ES-I3 (cell line): Measurements from ENCODE around the gene LRRC4B.
A peak's percentile ranks its signal among the peaks of the same experiment; 100 is the strongest.
"Not testable (repeated sequence)": the region's sequence is repeated elsewhere in the genome, so short reads cannot be mapped to it uniquely, and the experiment has no call there.

Experiments used
- H3K36me3 ChIP-seq: 2 replicates; pipeline ENCODE4 v1.6.1; 2013; ENCODE audit warnings: mild to moderate bottlenecking, low read length, control low read depth, moderate library complexity; ENCODE audit not compliant: insufficient read depth
- H3K4me1 ChIP-seq: 2 replicates; pipeline ENCODE4 v1.6.1; 2013; ENCODE audit warnings: mild to moderate bottlenecking, control low read depth, low read length; ENCODE audit not compliant: insufficient read depth
- H3K9ac ChIP-seq: 2 replicates; pipeline ENCODE4 v1.6.1; 2013; ENCODE audit warnings: low read depth, mild to moderate bottlenecking, low read length, moderate library complexity
- H3K9me3 ChIP-seq: 2 replicates; pipeline ENCODE4 v1.6.1; 2013; ENCODE audit warnings: mild to moderate bottlenecking, low read length, moderate library complexity; ENCODE audit not compliant: control insufficient read depth, insufficient read depth

The LRRC4B gene

GRCh38 chr19:50581795-50582660 is 13.8 kb upstream of the LRRC4B start:
- not testable (repeated sequence) for H3K9ac ChIP-seq, H3K9me3 ChIP-seq, H3K4me1 ChIP-seq, H3K36me3 ChIP-seq

GRCh38 chr19:50580970-50581634 is 12.9 kb upstream of the LRRC4B start:
- no peaks in the 10 kb centered on the region for H3K4me1 ChIP-seq
- no peaks in the 10 kb centered on the region for H3K36me3 ChIP-seq
- H3K9ac ChIP-seq, result no peak overlapping the region
- no peaks in the 10 kb centered on the region for H3K9me3 ChIP-seq

GRCh38 chr19:50580240-50580639 is 12.0 kb upstream of the LRRC4B start:
- Histone ChIP-seq H3K9ac (no peak overlapping the region), H3K36me3 (no peaks in the 10 kb centered on the region), H3K9me3 (no peaks in the 10 kb centered on the region), H3K4me1 (no peaks in the 10 kb centered on the region)

GRCh38 chr19:50576769-50577168 is 8.5 kb upstream of the LRRC4B start:
- H3K9ac ChIP-seq, H3K9me3 ChIP-seq, H3K36me3 ChIP-seq, H3K4me1 ChIP-seq: not testable (repeated sequence)

GRCh38 chr19:50573741-50574461 is 5.7 kb upstream of the LRRC4B start:
- Histone ChIP-seq H3K4me1 (0 out of 2 replicates have a peak, but pooled peaks cover 3% of the 10 kb centered on the region), H3K9me3 (no peaks in the 10 kb centered on the region), H3K9ac (no peak overlapping the region)

GRCh38 chr19:50570997-50571396 is 2.8 kb upstream of the LRRC4B start:
- Histone ChIP-seq H3K9me3 (no peaks in the 10 kb centered on the region), H3K36me3 (no peaks in the 10 kb centered on the region), H3K9ac (no peak overlapping the region), H3K4me1 (peaks cover 3% of the 10 kb centered on the region; the same call in 1 of the 2 replicates)

More at GRCh38 chr19:50573741-50574461, 5.7 kb upstream of the LRRC4B start:
- H3K36me3 ChIP-seq, result no peaks in the 10 kb centered on the region

GRCh38 chr19:50569938-50570540 is 1.8 kb upstream of the LRRC4B start:
- Histone ChIP-seq H3K4me1 (peaks cover 12% of the 10 kb centered on the region; the same call in 1 of the 2 replicates), H3K36me3 (no peaks in the 10 kb centered on the region), H3K9me3 (no peaks in the 10 kb centered on the region), H3K9ac (no peak overlapping the region)

- Histone ChIP-seq H3K9ac (no peak overlapping the region; the same call in 1 of the 2 replicates), H3K9me3 (no peaks in the 10 kb centered on the region), H3K36me3 (no peaks in the 10 kb centered on the region), H3K4me1 (peaks cover 17% of the 10 kb centered on the region; the same call in 1 of the 2 replicates)
Observed at GRCh38 chr19:50568728-50569698, 778 bp upstream of the LRRC4B start.

GRCh38 chr19:50567052-50567841 is 988 bp downstream of the LRRC4B start:
- no peaks in the 10 kb centered on the region for H3K9me3 ChIP-seq
- peaks cover 24% of the 10 kb centered on the region for H3K4me1 ChIP-seq
- peak overlapping the region; percentile 30; the same call in 1 of the 2 replicates for H3K9ac ChIP-seq
- no peaks in the 10 kb centered on the region for H3K36me3 ChIP-seq

- Histone ChIP-seq H3K4me1 (peaks cover 25% of the 10 kb centered on the region), H3K9ac (peak overlapping the region; percentile 30; the same call in 1 of the 2 replicates), H3K36me3 (no peaks in the 10 kb centered on the region), H3K9me3 (no peaks in the 10 kb centered on the region)
Observed at GRCh38 chr19:50565984-50566903, 2.0 kb downstream of the LRRC4B start.

GRCh38 chr19:50564229-50565105 is 3.8 kb downstream of the LRRC4B start:
- Histone ChIP-seq H3K36me3 (no peaks in the 10 kb centered on the region), H3K4me1 (peaks cover 22% of the 10 kb centered on the region), H3K9me3 (no peaks in the 10 kb centered on the region), H3K9ac (no peak overlapping the region)
